ENCODE results near the gene TOP1. TPM values are rescaled to one million over a fixed set of nuclear protein-coding genes. Genes with fewer than 3 reads are reported as not detected.

Gene TOP1
- total RNA-seq, 2 donors from 2014 or later, result 80.6 to 85.5 TPM

DNA sequence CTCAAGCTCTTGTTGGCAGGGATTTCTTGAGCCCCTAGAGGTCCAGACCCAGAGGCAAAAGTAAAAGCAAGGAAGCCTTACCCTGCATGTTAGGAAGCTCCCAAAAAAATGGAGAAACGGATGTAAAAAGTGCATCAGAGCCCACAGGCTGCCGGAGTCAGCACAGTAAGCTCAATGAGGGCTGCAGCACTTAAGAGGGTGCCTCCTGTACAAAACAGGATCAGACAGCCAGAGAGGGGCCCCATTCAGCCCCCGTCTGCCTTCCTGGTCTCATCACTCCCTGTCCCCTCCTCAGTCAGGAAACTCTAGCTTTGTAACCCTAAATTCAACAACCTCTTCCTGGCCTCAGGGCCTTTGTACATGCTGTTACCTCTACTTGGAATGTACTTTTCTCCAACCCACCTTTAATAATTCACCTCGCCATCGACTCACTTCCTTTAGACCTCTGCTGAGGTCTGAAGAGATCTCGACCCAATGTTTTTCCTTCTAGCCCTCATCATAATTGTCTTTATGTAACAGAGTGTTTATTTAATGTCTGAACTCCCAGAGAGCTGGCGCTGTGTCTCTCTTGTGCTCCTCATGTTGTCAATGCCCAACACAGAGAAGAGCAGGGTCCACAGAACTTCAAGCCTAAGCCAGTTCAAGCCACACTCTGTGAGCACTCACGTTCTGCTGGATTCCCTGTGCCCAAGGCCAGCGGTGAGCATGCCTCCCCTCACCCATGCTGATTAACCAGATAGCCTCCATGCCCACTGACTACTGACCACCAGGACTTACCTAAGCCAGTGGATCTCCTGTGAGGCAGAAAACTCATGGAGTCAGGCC lies 106.0 kb downstream of the TOP1 start:
- DNase-seq, result no peak
- intact Hi-C loops (cut with DNase I), result no loop called here
- no peaks in the 10 kb centered on the region for H3K9me3 ChIP-seq
- no peak overlapping the region for H3K9ac ChIP-seq (ENCODE audit: low read depth in 2 of 2, low read length in 2 of 2)
- no peaks in the 10 kb centered on the region for H3K27me3 ChIP-seq
- no peaks in the 10 kb centered on the region for H3K36me3 ChIP-seq
- H3K4me3 ChIP-seq, result no peak overlapping the region
- TF ChIP-seq, protein P1, sequence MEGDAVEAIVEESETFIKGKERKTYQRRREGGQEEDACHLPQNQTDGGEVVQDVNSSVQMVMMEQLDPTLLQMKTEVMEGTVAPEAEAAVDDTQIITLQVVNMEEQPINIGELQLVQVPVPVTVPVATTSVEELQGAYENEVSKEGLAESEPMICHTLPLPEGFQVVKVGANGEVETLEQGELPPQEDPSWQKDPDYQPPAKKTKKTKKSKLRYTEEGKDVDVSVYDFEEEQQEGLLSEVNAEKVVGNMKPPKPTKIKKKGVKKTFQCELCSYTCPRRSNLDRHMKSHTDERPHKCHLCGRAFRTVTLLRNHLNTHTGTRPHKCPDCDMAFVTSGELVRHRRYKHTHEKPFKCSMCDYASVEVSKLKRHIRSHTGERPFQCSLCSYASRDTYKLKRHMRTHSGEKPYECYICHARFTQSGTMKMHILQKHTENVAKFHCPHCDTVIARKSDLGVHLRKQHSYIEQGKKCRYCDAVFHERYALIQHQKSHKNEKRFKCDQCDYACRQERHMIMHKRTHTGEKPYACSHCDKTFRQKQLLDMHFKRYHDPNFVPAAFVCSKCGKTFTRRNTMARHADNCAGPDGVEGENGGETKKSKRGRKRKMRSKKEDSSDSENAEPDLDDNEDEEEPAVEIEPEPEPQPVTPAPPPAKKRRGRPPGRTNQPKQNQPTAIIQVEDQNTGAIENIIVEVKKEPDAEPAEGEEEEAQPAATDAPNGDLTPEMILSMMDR (IDR thresholded peaks at IDR 0.05), result no peak
- H3K4me1 ChIP-seq, result no peaks in the 10 kb centered on the region
- H3K27ac ChIP-seq, result no peak overlapping the region

DNA sequence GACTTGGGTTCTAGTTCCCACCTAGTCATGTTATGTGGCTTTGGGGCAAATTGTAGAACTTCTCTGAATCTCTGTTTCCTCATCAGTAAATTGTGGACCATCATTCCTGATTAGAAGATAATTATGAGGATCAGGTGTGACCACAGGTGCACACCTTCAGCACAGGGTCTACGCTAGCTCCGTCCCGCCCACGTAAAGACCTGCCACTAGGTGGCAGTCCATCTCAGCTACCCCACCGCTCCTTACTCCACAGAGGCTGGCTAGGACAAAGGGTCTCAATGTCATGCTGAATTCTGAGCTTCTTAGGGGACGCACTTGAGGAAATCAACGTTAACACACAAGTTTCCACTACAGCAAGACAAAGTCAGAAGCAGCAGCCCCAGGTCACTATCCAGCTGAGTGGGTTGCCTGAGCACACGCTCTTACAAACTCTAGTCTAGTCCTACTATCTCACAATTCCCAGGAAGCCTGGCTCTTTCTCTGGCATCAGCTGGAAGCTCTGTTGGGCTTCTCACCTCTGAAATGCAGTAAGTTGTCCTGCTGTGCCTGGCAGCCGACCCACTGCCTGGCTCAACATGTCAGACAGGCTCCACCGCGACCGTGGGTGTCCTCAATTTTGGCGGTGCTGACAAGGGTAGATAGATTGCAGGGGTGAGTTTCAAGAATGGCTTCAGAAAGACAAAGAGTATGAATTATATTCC lies 106.7 kb downstream of the TOP1 start:
- Histone ChIP-seq H3K36me3 (no peaks in the 10 kb centered on the region), H3K9ac (ENCODE audit: low read depth in 2 of 2, low read length in 2 of 2) (no peak overlapping the region), H3K4me1 (no peaks in the 10 kb centered on the region), H3K27me3 (no peaks in the 10 kb centered on the region), H3K4me3 (no peak overlapping the region), H3K27ac (no peak overlapping the region), H3K9me3 (no peaks in the 10 kb centered on the region)
- intact Hi-C loops (cut with DNase I), result no loop called here
- peak; percentile 61 for DNase-seq
- TF ChIP-seq, protein P1 (IDR thresholded peaks at IDR 0.05), result peak; percentile 84

DNA sequence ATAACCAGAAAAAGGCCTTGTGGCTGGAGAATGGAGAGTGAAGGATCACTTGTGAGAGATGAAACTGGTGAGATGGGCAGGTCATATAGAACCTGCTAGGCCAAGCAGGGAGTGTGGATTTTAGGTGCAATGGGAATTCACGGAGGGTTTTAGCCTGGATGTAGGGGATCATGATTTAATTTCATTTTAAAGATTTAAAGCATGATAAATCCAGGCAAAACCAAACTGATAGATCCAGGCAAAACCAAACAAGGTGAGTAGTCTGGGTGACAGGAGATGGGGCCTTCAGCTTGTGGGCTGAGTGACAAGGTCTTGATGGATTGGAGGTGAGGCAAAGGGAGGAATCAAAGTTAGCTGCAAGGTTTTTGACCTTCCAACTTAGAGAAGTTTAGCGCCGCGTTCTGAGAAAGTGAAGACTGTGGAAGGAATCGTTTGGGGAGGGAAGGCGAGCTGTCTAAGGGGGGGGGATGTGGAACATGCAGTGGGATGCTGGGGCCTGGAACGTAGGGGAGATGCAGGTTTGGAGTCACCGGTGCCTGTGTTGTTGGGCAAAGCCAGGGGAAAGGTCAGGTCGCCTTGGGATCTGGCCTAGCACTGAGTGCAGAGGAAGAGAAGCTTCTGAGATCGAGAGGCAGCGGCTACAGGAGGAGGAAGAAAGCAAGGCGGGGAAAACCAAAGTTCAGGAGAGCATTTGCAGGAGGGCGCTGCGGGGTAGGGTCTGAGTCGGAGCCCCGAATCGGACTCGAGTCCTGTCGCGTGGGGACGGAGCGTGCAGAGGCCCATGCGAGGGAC lies 107.5 kb downstream of the TOP1 start:
- TF ChIP-seq, protein P1 (IDR thresholded peaks at IDR 0.05), result no peak
- no peaks in the 10 kb centered on the region for H3K27me3 ChIP-seq
- intact Hi-C loops (cut with DNase I), result no loop called here
- no peaks in the 10 kb centered on the region for H3K36me3 ChIP-seq
- no peaks in the 10 kb centered on the region for H3K9me3 ChIP-seq
- H3K27ac ChIP-seq, result peak overlapping the region; percentile 96
- peak; percentile 45 for DNase-seq
- no peaks in the 10 kb centered on the region for H3K4me1 ChIP-seq
- peak overlapping the region; percentile 75 to 94 for H3K9ac ChIP-seq (ENCODE audit: low read depth in 2 of 2, low read length in 2 of 2)
- peak overlapping the region; percentile 87 for H3K4me3 ChIP-seq

DNA sequence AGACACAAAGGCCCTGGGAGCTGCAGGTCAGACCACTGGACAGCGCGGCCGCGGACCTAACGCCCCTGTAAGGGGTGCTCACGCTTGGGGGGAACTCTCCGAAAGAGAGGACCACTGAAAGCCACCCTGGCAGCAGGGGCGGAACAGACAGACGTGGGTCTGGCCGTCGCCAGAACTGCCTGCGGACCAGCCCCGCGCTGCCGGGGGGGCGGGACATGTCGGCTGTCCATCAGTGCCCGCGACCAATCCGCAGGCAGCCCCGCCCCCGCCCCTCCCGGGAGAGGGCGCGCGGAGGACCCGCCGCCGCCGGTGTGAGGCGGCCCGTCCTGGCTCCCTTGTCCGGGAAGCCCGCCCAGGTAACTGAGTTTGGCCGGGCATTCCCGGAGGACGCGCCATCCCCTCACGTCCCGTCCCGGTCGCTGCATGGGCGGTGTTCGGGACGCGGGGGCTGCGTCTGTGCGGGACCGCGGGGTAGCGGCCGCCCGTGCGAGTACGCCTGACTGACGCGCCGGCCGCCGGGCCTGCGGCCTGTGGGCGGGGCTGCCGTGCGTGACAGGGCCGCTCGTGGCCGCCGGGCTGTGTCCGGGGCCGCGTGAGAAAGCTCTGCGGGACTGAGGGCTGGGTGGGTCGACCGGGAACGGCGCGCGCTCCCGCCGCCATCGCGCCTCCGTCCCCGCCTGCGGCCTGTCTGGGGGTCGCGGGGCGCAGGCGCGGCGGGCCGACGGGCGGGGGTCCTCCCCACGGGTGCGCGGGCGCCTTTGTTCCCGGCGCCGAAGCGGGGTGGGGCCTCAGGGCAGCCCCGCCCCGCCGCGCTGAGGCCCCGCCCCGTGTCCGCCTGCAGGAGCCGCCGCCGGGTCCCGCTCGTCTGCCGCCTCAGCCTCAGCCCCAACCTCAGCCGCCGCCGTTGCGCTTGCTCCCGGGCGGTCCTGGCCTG lies 108.3 kb downstream of the TOP1 start, which contains the start of gene PLCG1:
PLCG1 (plus strand) TSS at position 864 of the 934 bp plus-strand sequence. CDS start 99 bp downstream, outside the sequence.
- H3K36me3 ChIP-seq, result no peaks in the 10 kb centered on the region
- intact Hi-C loops (cut with DNase I), result no loop called here
- H3K9me3 ChIP-seq, result no peaks in the 10 kb centered on the region
- H3K4me1 ChIP-seq, result no peaks in the 10 kb centered on the region
- DNase-seq, result peak; percentile 94
- peak within 1 kb of the TSS; percentile 96 for H3K27ac ChIP-seq
- peak within 1 kb of the TSS; percentile 87 for H3K4me3 ChIP-seq
- TF ChIP-seq, protein P1 (IDR thresholded peaks at IDR 0.05), result no peak
- H3K9ac ChIP-seq (ENCODE audit: low read depth in 2 of 2, low read length in 2 of 2), result peak within 1 kb of the TSS; percentile 85 to 94
- H3K27me3 ChIP-seq, result no peaks in the 10 kb centered on the region

Measured in colonic mucosa (tissue), 4 donors.